Ishikawa (cell line): Measurements from ENCODE around the gene CYP27A1.

ENCODE experiments used
- EP300 ChIP-seq: IDR thresholded peaks from 2 replicates; pipeline ENCODE4 v1.6.1; 2012; ENCODE audit warnings: borderline replicate concordance
- REST ChIP-seq: IDR thresholded peaks from 2 replicates; pipeline ENCODE4 v1.6.1; 2012; ENCODE audit warnings: low read depth, mild to moderate bottlenecking
- TAF1 ChIP-seq: IDR thresholded peaks from 2 replicates; pipeline ENCODE4 v1.6.1; 2012; ENCODE audit warnings: low read depth, mild to moderate bottlenecking
- ZBTB7A ChIP-seq: IDR thresholded peaks from 2 replicates; pipeline ENCODE4 v1.6.1; 2012; ENCODE audit warnings: low read depth
- TF ChIP-seq, protein P1 (sequence below): IDR thresholded peaks from 2 replicates; pipeline ENCODE4 v1.6.1; 2012
- TF ChIP-seq, protein P2 (sequence below): IDR thresholded peaks from 2 replicates; pipeline ENCODE4 v1.6.1; 2012

DNA sequence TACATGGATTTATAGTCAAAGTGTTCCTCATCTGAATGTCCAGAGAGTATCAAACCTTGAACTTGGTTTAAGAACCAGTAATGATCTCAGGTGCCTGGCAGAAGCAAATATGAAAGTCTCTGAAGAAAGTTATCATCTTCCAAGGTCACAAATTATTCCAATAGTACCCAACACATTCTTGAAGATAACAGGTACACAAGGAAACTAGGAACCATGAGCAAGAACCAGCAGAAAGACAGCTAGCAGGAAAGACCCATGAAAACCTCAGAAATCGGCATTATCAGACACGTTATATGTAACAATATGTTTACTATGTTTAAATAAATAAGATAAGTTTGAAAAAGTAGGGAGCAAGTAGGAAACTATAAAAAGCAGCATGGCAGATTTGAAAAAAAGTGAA lies 55.5 kb downstream of the CYP27A1 start:
- TF ChIP-seq ZBTB7A, result no peak
- no peak for TF ChIP-seq EP300
- no peak for TF ChIP-seq REST
- no peak for TF ChIP-seq TAF1
- TF ChIP-seq, protein P1, sequence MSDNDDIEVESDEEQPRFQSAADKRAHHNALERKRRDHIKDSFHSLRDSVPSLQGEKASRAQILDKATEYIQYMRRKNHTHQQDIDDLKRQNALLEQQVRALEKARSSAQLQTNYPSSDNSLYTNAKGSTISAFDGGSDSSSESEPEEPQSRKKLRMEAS, result no peak
- TF ChIP-seq, protein P2, sequence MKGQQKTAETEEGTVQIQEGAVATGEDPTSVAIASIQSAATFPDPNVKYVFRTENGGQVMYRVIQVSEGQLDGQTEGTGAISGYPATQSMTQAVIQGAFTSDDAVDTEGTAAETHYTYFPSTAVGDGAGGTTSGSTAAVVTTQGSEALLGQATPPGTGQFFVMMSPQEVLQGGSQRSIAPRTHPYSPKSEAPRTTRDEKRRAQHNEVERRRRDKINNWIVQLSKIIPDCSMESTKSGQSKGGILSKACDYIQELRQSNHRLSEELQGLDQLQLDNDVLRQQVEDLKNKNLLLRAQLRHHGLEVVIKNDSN, result no peak
